ENCODE data around the gene ZG16. TPM values are rescaled to one million over a fixed set of nuclear protein-coding genes. Genes with fewer than 3 reads are reported as not detected.
"Not testable (repeated sequence)": the region's sequence is repeated elsewhere in the genome, so short reads cannot be mapped to it uniquely, and the experiment has no call there.

Gene ZG16
- total and polyA plus RNA-seq, 3 donors from 2014 or later, result 0.12 TPM; not detected in 2

DNA sequence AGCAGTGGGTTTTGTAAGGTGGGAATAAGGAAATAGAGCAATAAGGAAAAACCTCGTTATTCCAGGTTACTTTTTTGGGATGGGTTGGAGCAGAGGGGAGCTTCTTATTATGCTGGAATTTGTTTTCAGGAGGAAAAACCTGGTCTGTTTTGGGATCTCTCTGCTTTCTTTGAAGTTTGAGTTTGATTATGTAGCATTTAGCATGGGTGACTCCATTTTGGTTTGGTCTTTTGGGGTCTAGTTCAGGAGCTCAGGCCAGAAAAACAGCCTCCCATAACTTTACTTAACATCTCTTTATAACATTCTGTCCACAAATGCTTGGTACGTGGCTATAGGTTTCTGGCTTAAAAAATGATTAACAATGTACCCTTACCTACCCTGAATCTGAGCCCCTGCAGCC is 8.5 kb upstream of the ZG16 start:
- no peaks in the 10 kb centered on the region for H3K27me3 ChIP-seq
- intact Hi-C loops (cut with DNase I; ENCODE audit: low total_unique reads), result no loop called here
- no peak for DNase-seq
- TF ChIP-seq, protein P1, sequence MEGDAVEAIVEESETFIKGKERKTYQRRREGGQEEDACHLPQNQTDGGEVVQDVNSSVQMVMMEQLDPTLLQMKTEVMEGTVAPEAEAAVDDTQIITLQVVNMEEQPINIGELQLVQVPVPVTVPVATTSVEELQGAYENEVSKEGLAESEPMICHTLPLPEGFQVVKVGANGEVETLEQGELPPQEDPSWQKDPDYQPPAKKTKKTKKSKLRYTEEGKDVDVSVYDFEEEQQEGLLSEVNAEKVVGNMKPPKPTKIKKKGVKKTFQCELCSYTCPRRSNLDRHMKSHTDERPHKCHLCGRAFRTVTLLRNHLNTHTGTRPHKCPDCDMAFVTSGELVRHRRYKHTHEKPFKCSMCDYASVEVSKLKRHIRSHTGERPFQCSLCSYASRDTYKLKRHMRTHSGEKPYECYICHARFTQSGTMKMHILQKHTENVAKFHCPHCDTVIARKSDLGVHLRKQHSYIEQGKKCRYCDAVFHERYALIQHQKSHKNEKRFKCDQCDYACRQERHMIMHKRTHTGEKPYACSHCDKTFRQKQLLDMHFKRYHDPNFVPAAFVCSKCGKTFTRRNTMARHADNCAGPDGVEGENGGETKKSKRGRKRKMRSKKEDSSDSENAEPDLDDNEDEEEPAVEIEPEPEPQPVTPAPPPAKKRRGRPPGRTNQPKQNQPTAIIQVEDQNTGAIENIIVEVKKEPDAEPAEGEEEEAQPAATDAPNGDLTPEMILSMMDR (IDR thresholded peaks at IDR 0.05), result no peak
- no peak for TF ChIP-seq POLR2A (IDR thresholded peaks at IDR 0.05)
- no peak overlapping the region for H3K27ac ChIP-seq
- no peaks in the 10 kb centered on the region for H3K36me3 ChIP-seq (ENCODE audit: low read depth, missing control alignments)
- H3K4me1 ChIP-seq, result no peaks in the 10 kb centered on the region
- no peaks in the 10 kb centered on the region for H3K9me3 ChIP-seq
- 78 to 92% methylated on average over 2 of the region's 2 CpGs for WGBS, 2 donors
- no peak overlapping the region for H3K4me3 ChIP-seq

GRCh38 chr16:29770250-29770929 is 7.7 kb upstream of the ZG16 start:
- no peak for DNase-seq
- no peaks in the 10 kb centered on the region for H3K9me3 ChIP-seq
- intact Hi-C loops (cut with DNase I; ENCODE audit: low total_unique reads), result no loop called here
- no peak overlapping the region for H3K4me3 ChIP-seq
- H3K4me1 ChIP-seq, result no peaks in the 10 kb centered on the region
- WGBS, 2 donors, result 81 to 83% methylated on average over 7 of the region's 7 CpGs
- no peak overlapping the region for H3K27ac ChIP-seq
- H3K36me3 ChIP-seq (ENCODE audit: low read depth, missing control alignments), result no peaks in the 10 kb centered on the region
- H3K27me3 ChIP-seq, result no peaks in the 10 kb centered on the region
- TF ChIP-seq, protein P1 (IDR thresholded peaks at IDR 0.05), result no peak
- no peak for TF ChIP-seq POLR2A (IDR thresholded peaks at IDR 0.05)

- H3K27me3 ChIP-seq; H3K9me3 ChIP-seq; H3K4me1 ChIP-seq; H3K4me3 ChIP-seq; H3K27ac ChIP-seq; intact Hi-C loops (cut with DNase I; ENCODE audit: low total_unique reads); H3K36me3 ChIP-seq (ENCODE audit: low read depth, missing control alignments); DNase-seq: not testable (repeated sequence)
- 84 to 89% methylated on average over 7 of the region's 7 CpGs for WGBS, 2 donors
Observed at GRCh38 chr16:29772330-29772729, 5.7 kb upstream of the ZG16 start.

GRCh38 chr16:29774730-29775129 is 3.3 kb upstream of the ZG16 start:
- no peak for TF ChIP-seq POLR2A (IDR thresholded peaks at IDR 0.05)
- TF ChIP-seq, protein P1 (IDR thresholded peaks at IDR 0.05), result no peak
- H3K27ac ChIP-seq, result no peak overlapping the region
- intact Hi-C loops (cut with DNase I; ENCODE audit: low total_unique reads), result no loop called here
- no peak for DNase-seq
- WGBS, 2 donors, result 87 to 95% methylated on average over 5 of the region's 5 CpGs
- no peaks in the 10 kb centered on the region for H3K27me3 ChIP-seq
- no peaks in the 10 kb centered on the region for H3K9me3 ChIP-seq
- no peak overlapping the region for H3K4me3 ChIP-seq
- no peaks in the 10 kb centered on the region for H3K4me1 ChIP-seq
- H3K36me3 ChIP-seq (ENCODE audit: low read depth, missing control alignments), result no peaks in the 10 kb centered on the region

DNA sequence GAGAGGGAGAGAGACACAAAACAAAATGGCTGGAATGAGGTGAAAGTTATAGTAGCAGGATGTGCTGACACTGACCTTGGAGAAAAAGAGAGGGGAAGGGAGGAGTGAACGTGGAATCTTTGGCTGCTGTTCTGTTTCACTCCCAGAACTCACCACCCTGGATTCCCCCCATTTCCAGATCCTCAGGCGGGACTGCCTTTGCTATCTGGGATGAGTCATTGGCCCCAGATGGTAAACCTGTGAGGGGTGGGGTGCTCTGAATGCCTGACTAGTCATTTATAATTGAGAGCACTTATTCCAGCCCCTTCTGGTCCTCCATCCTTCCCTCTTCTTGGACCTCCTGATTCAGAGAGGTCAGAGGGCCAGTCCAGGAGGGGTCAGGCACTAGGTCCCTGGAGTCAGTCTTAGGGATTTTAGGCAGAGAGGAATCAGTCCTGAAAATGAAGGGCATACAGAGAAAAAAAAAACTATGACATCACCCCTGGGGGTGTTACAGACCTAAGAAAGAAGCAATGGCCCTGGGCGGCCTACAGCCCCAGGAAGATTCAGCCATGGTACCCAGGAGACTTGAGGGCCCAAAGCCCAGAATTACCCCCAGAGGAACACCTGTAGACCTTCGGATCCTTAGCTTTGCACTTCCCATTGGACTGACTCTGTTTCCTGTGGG is 2.2 kb upstream of the ZG16 start:
- no peak overlapping the region for H3K4me3 ChIP-seq
- no peaks in the 10 kb centered on the region for H3K36me3 ChIP-seq (ENCODE audit: low read depth, missing control alignments)
- no peaks in the 10 kb centered on the region for H3K27me3 ChIP-seq
- WGBS, 2 donors, result 56 to 62% methylated on average over 3 to 4 of the region's 4 CpGs
- no peak overlapping the region for H3K27ac ChIP-seq
- intact Hi-C loops (cut with DNase I; ENCODE audit: low total_unique reads), result no loop called here
- TF ChIP-seq, protein P1 (IDR thresholded peaks at IDR 0.05), result no peak
- no peak for TF ChIP-seq POLR2A (IDR thresholded peaks at IDR 0.05)
- no peaks in the 10 kb centered on the region for H3K4me1 ChIP-seq
- H3K9me3 ChIP-seq, result no peaks in the 10 kb centered on the region
- DNase-seq, result no peak
